A673 (cell line): Measurements from ENCODE around the gene FOXN3.

Experiments used
- CTCF ChIP-seq: fragments of 300-800, 200-600 bp; sonication (generic); conservative IDR thresholded peaks from 2 replicates; pipeline ENCODE4 v1.5.1; 2017; ENCODE audit warnings: low read depth, mild to moderate bottlenecking, antibody characterized with exemption, low read length, moderate library complexity, mixed read lengths
- EZH2 ChIP-seq: fragments of 200-600 bp; sonication (generic); IDR thresholded peaks from 2 replicates; pipeline ENCODE4 v1.6.1; 2017; ENCODE audit warnings: borderline replicate concordance, low read depth, mild to moderate bottlenecking, mixed read lengths, antibody characterized with exemption, low read length; ENCODE audit not compliant: poor library complexity, severe bottlenecking

- TF ChIP-seq CTCF = no peak
- no peak for TF ChIP-seq EZH2
Measured at GRCh38 chr14:89258728-89259273, 158.2 kb downstream of the FOXN3 start.
